GM18526 (cell line): ENCODE data around the gene SLC22A23.

Experiments
- POLR2A ChIP-seq: IDR thresholded peaks from 3 replicates; pipeline ENCODE4 v1.6.1; 2011; ENCODE audit not compliant: insufficient read length; ENCODE audit errors: extremely low read depth

The SLC22A23 gene

DNA sequence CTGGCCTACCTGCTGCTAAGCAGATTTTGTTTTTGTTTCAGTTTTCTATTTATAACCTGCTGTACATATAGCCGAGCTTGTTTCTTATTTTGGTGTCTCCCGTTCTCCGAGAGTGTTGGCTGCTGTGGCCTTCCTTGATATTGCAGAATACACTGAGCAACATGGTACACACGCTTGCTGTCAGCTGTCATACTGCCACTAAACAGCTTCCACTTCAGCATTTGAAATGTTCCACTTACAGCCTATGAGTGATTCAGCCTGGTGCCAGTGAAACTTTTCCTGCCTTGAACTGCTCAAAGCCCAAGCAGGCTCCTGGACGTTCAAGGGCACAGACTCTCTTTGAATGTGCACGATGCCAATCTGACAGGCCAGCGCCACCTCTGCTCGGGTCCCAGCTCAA is 111.0 kb downstream of the SLC22A23 start:
- TF ChIP-seq POLR2A = no peak

DNA sequence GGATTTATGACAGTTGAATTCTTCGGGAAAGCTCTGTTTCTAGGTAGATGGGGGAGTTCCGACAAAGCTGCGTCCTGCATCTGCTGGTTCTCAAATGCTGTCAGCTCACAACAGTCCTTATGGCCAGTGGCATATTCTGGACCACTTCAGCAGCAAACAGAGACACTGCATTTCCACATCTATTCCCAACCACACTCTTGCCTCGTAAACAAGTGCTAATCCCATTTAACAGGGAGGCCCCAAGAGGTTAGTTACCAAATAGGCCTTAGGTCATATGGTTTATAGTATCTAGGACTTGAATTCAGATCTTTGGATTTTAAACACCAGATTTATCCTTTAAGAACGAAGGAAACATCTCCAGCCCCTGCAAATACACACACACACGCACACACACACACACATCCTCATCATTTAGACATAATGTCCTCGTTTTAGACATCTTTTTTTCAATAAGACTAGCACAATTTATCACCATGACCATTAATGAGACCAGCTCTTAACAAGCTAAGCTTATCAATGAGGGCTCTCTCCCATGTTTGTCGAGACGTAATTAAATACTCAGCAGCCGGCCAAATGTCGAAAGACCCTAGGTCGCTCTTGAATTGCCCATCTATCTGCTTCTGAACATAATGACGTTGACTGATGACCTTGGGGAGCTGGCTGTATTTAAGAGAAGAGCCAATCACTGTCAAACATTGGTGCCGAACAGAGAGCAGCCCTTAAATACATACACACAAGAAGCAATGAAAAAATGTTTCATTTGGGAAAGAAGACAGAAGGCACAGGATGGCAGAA is 113.6 kb downstream of the SLC22A23 start:
- TF ChIP-seq POLR2A = no peak

DNA sequence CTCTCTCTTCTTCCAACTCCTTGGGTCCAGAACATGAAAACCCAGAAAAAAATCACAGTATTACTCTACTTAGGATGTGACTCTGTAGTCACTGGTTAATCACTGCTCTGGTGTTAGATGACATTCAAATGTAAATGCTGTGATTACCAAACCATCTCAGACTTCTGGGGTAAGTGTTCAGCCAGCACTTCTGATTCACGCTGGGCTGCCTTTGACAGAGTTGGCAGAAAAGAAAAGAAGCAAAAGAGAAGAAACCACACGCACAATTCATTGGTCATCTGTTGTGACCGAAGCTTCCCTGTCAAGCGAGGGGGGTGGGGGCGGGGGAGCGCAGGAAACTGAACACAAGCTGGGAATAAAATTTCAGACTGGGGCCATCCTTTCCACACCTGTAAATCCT is 115.4 kb downstream of the SLC22A23 start:
- no peak for TF ChIP-seq POLR2A

DNA sequence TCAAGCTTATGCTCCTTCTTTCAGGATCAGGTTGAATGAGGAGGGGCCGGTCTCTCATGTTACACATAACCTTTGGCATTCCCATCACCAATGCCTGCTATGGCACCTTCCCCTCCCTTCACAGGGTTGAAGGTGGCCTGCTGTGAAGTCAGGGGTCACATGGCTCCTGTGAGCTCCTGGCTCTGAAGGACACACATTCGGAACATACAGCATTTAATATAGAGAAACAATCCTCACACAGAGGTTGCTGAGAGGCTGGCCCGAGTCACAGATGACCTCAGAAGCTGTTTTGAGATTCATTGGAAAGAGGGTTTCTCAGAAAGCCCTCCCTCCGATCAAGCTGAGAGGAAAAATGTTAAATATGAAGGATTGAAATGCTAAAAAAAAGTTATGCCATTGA is 116.0 kb downstream of the SLC22A23 start:
- no peak for TF ChIP-seq POLR2A

DNA sequence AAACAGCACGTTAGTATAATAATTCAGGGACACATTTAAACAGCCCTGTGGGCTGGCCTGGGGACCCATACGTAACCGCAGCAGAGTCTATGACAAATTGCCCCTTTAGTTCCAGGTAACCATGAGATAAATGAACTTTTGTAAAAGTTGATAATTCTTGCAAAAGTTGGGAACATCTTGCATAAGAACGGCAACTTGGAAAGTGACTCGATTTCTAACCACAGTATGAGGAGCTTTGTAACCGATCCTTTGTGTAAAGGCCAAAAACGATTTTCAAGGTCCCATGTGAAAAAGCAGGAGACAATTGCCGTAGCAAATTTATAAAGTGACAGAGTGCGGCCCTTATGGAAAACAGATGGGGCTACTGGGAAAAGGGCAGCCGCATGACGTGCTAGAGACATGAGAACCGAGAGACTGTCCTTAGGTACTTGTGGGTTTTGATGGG is 116.5 kb downstream of the SLC22A23 start:
- no peak for TF ChIP-seq POLR2A

DNA sequence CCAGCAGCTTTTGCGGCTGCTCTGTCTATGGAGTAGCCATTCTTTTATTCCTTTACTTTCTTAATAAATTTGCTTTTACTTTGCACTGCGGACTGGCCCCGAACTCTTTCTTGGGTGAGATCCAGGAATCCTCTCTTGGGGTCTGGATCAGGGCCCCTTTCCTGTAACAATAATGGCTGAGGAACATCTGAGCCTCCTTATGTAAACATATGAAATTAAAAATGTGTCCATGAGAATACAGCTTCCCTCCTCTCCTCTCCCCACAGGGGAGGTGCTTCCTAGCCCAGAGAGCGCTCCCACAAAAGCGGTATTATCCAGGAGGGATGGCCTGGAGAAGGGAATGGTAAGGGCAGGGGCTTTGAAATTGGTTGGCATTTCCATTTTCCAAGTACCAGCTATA is 117.0 kb downstream of the SLC22A23 start:
- no peak for TF ChIP-seq POLR2A

DNA sequence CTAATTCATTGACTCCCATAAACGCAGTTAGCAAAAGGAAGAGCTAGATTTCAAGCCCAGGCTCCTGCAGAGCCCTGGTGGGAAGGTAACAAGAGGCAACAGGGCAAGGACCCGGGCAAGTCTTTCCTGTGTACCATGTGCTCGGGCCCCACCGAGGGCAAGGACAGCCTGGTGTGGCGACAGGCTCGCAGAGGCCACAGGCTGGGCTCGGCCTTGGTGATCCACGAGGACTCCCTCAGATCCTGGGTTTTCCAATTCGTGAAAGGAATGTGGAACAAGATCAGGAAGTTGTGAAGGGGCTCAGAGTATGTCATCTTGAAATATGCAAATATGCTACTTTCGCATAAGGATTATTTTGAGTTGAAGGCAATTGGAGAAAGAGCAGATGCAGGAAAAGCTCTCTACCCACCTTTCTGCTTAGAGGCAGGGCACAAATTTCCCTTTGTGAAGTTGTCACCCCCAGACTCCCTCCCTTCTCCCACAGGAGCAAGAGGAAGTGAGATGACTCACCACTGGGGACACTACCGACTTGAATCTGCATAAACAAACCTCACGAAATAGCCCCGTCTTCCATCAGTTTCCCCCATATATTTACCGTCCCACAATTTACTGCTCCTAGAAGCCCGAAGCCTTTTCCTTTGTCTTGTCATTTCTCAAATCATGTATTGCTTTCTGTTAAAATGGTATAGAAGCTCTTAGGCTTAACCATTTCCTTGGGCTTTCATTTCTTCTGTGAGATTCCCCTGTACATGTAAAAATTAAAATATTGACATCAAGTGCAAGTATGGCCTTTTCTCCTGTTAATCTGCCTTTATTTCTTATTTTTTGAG is 119.1 kb downstream of the SLC22A23 start:
- no peak for TF ChIP-seq POLR2A

DNA sequence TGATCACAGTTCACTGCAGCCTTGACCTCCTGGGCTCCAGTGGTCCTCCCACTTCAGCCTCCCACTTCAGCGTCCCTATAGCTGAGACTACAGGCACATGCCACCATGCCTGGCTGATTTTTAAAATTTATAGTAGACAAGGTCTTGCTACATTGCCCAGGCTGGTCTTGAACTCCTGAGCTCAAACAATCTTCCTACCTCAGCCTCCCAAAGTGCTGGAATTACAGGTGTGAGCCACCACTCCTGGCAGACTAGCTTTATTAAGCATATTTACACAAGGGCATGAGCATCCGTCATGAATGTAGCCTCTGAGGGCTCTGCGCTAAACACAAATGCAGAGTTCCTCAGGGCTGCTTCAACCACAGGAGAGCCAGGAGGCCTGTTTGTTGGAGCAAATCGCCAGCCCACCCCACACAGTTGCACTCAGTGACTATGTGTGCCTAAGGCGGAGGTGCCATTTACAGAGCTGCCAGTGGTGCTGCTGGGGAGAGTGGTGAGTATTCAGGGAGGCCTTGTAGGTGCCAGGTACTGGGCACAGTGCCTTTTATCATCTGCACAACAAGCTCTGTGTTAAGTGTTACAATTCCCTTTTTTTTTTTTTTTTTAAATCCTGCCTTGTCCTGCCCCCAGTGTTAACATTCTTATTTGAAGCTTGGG is 119.9 kb downstream of the SLC22A23 start:
- no peak for TF ChIP-seq POLR2A

DNA sequence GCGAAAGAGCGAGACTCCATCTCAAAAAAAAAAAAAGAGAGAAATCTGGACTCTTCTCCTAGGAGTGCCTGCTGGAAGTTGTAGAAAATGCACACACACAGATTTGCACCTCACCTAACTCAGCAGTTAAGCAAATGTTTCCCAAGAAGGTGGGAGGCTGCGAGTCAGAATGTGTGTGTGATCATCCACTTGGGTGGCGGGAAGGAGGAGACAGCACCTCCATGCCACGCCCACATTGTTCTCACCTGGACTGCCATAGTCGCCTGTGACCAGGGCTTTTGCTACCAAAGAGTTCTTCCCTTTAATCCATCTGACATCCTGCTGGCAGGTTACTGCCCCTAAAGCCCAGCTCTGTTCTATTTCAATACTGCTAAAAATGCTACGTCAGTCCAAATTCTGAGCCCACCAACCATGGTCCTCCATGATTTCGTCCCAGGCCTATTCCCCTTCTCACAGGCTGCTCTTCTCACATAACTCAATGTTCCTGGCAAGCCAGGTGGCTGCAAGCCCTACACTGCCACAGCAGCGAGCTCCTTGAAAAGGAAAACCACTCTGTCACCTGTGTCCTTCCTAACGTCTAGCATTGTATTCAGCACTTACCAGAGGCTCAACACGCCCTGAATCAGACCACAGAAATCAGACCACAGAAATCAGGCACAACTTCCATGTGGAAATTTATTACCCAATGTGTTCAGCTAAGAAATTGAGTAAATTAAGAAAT is 120.6 kb downstream of the SLC22A23 start:
- no peak for TF ChIP-seq POLR2A

DNA sequence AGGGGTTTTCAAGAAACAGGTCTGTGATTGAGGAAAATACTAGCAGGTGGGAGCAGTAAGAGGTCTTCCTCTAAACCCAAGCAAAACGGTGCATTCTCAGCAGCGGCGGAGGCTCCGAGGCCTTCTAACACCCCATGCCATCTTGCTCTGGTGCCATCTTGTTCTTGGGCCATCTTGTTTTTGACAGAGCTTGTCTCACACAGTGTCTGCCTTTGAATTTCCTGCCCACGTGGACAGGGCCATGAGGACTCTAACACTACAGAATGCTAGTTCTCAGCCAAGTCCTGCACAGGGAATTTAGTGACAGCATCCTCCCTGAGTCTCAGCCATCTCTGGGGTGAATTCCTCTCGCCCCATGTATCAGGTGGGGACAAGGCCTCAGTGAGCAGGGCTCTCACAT is 121.7 kb downstream of the SLC22A23 start:
- TF ChIP-seq POLR2A = no peak

DNA sequence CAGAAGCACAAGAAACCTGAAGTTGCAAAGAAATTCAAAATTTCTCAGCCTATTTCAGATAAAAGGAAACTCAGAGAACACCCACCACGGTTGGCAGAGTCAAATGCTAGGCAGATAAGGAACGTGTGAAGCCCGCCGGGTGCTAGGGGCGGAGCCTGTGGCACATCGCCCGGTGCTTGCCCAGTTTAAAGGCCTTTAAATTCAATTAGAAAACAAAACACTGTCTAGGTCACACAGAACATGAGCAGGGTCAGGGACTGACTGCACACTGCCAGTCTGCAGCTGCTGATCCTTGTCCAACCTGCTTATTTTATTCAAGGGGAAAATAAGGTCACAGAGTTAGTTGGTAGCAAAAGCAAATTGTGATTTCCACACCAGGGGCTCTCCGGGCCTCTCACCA is 122.3 kb downstream of the SLC22A23 start:
- TF ChIP-seq POLR2A = no peak

- TF ChIP-seq POLR2A = no peak
These were observed 123.6 kb downstream of the SLC22A23 start for GRCh38 chr6:3333263-3333662.

DNA sequence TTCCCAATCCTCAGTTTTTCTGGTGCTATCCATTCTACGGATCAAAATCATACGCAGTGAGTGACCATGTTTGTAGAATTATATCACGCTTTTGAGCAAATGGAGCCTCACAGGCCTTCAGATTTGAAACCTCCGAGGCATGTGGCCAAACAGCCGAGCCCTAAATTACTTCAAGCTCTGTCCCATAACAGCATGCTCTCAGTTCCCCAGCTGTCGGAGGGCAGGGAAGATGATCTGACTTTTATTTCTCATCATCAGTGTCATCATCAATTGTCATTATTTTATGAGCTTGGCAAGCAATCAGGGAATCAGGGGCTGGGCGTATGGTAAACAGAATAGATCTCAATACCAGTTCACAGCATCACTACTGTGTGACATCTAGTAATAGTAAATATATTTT is 124.9 kb downstream of the SLC22A23 start:
- no peak for TF ChIP-seq POLR2A

GRCh38 chr6:3331494-3331893 is 125.4 kb downstream of the SLC22A23 start:
- no peak for TF ChIP-seq POLR2A

GRCh38 chr6:3330199-3330598 is 126.7 kb downstream of the SLC22A23 start:
- TF ChIP-seq POLR2A = no peak
